Measurements from ENCODE around the gene ZBTB7C.

Gene ZBTB7C

DNA sequence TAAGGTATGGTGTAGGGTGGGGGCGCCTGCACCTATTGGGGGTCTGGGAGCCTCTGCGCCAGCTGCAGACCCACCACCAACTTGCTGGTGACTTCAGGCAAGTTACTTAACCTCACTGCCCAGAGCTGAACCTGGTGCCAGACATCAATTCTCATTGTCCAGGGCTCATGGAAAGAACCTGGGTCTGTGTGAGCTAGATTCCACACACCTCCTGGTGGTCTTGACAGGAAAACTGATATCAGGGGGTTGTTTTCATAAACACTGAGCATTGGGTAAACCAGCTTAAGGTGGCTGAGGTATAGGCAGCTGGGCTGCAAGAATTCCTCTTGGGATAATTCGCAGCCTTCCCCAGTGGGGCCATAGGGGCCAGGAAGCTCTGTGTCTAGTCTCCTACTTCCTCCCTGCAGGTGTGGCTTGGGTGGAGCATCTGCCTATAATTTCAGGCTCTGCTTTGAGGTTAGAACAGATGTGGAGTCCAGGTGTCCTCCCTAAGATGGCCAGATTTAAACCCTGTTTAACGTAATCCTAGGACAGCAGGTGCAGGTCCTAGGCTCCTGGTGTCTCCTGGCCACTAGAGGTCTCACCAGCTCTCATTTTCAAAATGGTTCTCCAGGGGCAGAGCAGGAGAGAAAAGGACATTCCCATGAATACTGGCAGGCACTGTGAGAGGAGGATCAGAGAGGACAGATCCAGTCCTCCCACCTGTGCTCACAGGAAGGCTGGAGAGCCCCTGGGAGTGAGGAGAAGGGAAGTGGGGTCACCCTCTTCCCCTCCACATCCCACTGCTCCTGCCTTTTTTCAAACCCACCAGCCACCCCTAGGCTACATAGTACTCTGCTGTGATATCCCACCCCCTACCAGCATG lies 378.3 kb downstream of the ZBTB7C start:
- DNase-seq: no peak

DNA sequence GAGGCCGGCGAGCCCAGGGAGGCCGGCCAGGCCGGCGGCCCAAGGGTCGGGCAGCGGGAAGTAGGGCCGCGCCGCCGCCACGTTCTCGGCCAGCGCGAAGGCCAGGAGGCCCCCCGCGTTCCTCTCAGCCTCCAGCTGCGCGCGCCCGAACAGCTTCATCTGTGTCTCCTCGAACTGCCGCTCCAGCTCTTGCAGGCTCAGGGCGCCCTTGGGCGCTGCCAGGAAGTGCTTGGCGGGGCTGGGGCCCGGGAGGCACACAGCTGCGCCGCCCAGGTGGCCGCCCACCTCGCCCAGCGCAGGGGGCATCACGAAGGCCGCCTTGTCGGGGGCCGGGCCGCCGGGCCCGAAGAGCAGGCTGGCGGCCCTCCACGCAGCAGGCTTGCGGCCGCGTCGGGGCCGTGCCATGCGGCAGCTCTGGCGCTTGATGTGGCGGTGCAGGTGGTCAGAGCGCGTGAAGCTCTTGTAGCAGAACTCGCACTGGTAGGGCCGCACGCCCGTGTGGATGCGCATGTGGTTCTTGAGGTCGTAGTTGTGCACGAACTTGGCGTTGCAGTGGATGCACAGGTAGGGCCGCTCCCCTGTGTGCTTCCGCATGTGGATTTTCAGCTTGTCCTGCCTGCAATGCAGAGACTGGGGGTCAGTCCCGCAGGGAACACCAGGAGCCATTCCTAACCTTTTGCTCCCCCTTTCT lies 379.7 kb downstream of the ZBTB7C start:
- DNase-seq: no peak

GRCh38 chr18:48028696-48029095 lies 380.5 kb downstream of the ZBTB7C start:
- no peak for DNase-seq

DNA sequence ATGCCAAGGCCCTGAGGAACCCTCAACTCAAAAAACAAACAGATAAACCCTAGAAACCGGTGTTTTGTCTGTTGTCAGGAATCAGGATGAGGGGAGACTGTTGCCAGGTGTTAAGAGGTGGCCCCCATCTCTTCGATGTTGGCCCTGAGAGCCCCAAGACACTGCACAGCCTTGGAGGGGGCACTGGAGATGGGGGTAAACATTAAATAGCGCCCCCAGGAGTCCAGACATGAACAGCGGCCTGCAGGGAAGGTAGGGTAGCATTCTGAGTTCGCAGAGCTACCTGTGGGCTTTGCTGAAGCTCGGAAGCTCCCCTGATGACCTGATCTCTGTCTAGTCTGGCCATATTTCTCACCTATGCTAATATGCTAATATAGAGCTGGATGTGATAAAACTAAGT lies 381.1 kb downstream of the ZBTB7C start:
- DNase-seq: no peak

DNA sequence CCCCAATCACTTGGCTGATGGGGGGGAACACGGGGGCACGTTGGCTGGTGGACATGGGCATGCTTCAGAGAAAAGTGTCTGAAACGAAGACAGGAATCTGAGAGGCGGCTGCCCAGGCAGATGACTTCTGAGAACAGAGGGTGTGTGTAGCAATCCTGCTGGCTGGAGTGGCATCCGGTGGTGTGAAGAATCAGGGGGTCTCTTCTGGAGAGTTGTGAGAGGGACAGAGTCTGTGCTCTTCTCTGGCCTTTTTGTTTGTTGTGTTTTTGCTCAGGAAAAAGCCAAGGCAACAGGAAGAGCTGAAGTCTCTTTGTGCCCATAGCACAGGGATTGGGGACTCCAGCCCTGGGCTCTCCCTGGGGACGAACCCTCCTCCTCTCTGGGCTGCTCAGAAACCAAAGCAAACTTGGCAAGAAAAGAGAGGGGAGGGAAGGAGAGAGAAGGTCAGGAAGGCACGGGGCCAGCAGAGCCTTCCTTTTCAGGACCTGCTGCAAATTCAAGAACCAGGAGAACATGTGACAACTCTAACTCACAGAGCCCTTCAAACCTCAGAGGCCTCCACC lies 381.7 kb downstream of the ZBTB7C start:
- no peak for DNase-seq

GRCh38 chr18:48026216-48026615 lies 383.0 kb downstream of the ZBTB7C start:
- no peak for DNase-seq

DNA sequence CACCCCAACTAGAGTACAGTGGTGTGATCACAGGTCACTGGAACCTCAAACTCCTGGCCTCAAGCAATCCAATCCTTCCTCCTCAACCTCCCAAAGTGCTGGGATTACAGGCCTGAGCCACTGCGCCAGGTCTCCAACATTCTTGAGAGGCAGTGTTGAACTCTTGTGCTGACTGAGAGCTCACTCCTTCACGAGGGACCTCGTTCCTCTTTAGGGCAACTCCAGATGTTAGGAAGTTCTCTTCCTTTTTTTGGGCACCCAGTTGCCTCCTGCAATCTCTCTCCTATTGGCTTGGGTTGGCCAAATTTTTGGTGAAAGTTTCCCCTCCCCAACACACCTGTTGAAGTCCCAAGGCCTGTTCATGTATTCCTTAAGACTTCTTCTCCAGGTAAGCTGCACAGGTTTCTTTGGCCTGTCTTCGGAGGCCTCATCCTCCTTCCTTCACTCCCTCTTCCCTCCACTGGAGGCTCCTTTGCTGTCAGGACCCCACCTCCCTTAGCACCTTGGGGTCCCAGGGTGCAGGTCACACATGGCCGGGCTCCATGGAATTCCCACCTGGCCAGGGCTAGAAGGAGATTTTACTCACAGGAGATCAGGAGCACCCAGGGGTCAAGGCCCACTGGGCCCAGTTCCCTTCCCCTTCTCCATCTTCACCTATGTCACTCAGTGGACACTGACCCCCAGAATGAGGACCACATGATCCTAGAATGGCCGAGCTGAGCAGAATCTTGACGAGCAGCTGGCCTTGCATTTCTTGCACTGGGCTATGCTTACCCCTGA lies 384.1 kb downstream of the ZBTB7C start:
- DNase-seq: no peak

GRCh38 chr18:48024009-48024512 lies 385.1 kb downstream of the ZBTB7C start:
- DNase-seq: no peak

DNA sequence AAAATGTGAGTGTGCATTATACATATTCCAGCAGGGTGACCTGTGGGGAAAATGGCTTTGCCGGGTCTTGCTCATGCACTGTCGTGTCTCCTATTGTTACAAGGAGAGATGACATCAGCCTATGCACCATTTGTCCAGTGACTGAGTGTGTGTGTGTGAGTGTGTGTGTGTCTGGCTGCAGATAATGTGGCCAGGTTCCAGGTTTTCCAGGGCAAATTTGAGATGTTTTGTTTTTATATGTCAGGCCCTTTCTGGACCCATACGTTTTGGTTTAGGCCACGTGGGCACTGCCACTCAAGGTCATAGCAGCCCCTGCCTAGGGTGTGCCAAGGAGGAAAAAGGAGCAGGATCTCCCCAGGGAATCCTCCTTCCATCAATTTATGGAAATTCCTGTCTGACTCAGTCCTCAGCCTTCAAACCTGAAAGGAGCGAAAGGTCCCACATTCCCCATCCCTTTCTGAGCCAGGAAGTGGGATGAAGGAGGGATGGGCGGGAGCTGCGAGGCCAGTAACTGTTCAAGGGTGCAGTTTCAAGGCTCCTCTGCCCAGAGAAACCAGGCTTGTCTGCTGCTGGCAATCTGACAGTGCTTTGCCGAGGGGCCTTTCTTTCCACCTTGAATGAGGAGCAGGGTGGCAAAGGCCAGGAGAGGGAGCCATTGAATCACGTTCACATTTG lies 385.7 kb downstream of the ZBTB7C start:
- DNase-seq: no peak

DNA sequence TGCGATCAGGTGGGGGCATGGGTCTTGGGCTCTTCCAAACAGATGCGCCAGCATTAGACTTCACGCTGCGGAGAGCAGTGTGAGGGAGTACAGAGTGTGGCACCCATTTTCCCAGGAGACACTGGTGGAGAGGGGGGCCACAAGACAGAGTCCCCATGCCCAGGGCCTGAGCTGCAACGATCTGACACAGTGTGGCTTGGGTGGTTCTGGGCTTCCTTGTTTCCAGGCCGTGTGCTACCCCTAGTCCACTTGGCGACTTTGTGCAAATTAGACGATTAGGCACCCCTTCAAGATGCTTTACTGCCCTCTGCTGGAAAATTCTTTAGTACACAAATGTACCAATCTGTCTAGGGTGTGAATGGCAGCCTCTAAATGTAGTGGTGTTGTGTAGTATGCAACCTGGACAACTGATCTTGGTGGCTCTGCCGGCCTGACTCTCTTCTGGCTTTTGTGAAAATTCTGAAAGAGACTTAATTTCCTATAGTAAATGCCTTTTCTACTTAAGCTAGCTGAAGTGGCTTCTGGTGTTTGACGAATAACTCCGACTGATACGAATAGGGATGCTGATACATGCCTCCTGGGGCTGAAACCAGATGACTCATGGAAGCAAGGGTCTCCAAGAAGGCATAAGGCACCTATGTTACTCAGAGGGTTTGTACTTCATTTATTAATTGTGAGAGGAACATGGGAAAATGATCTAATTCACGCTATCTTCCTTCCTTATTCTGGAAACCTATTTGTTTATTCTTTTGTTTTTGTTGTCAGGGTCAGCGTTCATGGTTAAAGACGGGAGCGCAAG lies 386.5 kb downstream of the ZBTB7C start:
- DNase-seq: no peak

- no peak for DNase-seq
These were observed 387.2 kb downstream of the ZBTB7C start for GRCh38 chr18:48022021-48022420.

GRCh38 chr18:48021273-48021914 lies 387.8 kb downstream of the ZBTB7C start:
- DNase-seq: no peak

- no peak for DNase-seq
These were observed 388.6 kb downstream of the ZBTB7C start for GRCh38 chr18:48020337-48021250.

- no peak for DNase-seq
These were observed 389.4 kb downstream of the ZBTB7C start for GRCh38 chr18:48019557-48020325.

DNA sequence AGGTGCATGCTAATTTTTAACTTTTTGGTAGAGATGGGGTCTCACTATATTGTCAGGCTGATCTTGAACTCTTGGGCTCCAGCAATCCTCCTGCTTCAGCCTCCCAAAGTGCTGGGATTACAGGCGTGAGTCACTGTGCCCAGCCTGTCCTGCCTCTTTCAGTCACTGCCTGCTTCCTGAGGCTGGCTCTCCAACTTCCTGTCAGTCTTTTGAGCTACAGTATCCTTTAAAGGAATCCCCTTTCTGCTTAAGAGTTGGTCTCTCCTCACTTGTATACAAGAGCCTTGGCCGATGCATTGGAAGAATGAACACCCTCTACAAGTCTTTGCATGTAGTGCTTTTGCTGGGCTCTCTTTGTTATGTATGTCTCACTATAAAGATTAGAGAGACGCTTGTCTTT lies 390.3 kb downstream of the ZBTB7C start:
- DNase-seq: no peak

GRCh38 chr18:48017635-48018034 lies 391.5 kb downstream of the ZBTB7C start:
- no peak for DNase-seq

DNA sequence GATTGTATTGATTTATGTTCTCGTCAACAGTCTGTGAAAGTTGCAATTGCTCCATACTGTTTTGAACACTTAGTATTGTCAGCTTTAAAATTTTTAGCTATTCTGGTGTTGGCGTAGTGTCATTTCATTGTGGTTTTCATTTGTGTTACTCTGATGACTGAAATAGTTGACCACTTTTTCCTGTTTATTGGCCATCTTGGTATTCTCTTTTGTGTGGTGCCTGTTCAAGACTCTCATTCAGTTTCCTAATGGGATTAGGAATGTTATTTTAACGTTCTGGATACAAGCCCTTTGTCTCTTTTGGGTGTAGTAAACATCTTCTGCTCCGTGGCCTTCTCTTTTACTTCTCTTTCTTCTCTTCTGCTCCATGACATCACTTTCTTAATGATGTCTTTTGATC lies 396.0 kb downstream of the ZBTB7C start:
- no peak for DNase-seq

DNA sequence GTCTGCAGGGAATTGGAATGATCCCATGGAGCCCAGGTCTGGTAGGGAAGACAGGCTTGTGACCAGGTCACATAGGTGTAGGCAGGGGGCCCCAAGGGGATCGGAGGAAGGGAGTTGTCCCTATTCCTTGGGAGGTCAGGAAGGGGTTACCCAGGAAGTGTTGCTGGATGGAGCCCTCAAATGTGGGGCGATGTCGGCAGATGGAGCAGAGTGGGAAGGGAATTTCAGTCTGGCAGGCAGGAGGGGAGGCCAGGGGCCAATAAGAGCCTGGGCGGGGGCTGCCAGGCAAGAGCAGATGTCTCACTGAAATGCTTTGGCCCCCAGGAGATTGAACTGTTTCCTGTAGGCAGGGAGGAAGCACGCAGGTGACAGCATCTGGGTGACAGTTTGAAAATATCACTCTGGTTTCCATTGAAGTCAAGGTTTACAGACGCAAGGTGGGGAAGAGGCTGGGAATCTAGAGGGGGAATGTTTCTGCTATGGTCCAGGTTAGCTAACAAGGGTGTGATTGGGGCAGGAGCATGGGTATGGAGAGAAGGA lies 397.2 kb downstream of the ZBTB7C start:
- no peak for DNase-seq

DNA sequence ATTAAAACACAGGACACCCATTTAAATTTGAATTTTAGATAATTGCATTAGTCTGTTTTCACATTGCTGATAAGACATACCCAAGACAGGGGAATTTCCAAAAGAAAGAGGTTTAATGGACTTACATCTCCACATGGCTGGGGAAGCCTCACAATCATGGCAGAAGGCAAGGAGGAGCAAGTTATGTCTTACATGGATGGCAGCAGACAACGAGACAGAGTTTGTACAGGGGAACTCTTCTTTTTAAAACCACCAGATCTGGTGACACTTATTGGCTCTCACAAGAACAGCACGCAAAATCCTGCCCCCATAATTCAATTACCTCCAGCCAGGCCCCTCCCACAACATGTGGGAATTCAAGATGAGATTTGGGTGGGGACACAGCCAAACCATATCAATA lies 398.9 kb downstream of the ZBTB7C start:
- no peak for DNase-seq

Data from T-helper 9 cell (primary cell).